Transverse colon (tissue), 4 donors: Measurements from ENCODE around the gene ARHGEF10L. TPM values are rescaled to one million over a fixed set of nuclear protein-coding genes. Genes with fewer than 3 reads are reported as not detected.
A peak's percentile ranks its signal among the peaks of the same experiment; 100 is the strongest.

Experiments
- DNase-seq: peaks from one replicate; pipeline ENCODE4 v3.0.0-alpha.2; 2019
- H3K27ac ChIP-seq, 4 donors: fragments of 200-600 bp; sonication (generic); 2 replicates each; pipeline ENCODE4 v1.5.1; 2016 to 2018; ENCODE audit warnings: inconsistent platforms in 4 of 4
- H3K27me3 ChIP-seq: fragments of 200-600 bp; sonication (generic); 2 replicates; pipeline ENCODE4 v1.5.1; 2017; ENCODE audit warnings: inconsistent platforms
- H3K36me3 ChIP-seq, 4 donors: fragments of 200-600 bp; sonication (generic); 2 replicates each; pipeline ENCODE4 v1.5.1; 2017 to 2019; ENCODE audit warnings: inconsistent platforms in 4 of 4
- H3K4me1 ChIP-seq, 4 donors: fragments of 200-600 bp; sonication (generic); 2 replicates each; pipeline ENCODE4 v1.5.1; 2017 to 2020; ENCODE audit warnings: inconsistent platforms in 4 of 4
- H3K4me3 ChIP-seq, 4 donors: fragments of 200-600 bp; sonication (generic); 1 replicate in 1 of 4; 2 replicates in 3 of 4; pipeline versions ENCODE4 v1.5.1 to v1.6.1; 2017 to 2019; ENCODE audit warnings: inconsistent platforms in 4 of 4
- H3K9me3 ChIP-seq, 2 donors: fragments of 200-600 bp; sonication (generic); 2 replicates each; pipeline ENCODE4 v1.5.1; 2017 to 2019; ENCODE audit warnings: inconsistent platforms in 2 of 2
- EP300 ChIP-seq: sonication (generic); formaldehyde crosslinking; IDR thresholded peaks from one replicate; pipeline ENCODE4 v1.6.1; 2017; ENCODE audit warnings: antibody characterized with exemption, low read depth
- POLR2A ChIP-seq: fragments of 450-650 bp; IDR thresholded peaks from one replicate; pipeline ENCODE4 v1.6.1; 2016; ENCODE audit warnings: antibody characterized with exemption, mild to moderate bottlenecking, moderate library complexity
- POLR2AphosphoS5 ChIP-seq, 3 donors: sonication (generic); formaldehyde crosslinking; IDR thresholded peaks; one replicate each; pipeline ENCODE4 v1.6.1; 2016; ENCODE audit warnings: antibody characterized with exemption in 3 of 3
- WGBS, 2 donors: methylation state at CpG; one replicate each; pipeline ENCODE4 v1.1.5; 2018; ENCODE audit warnings: low coverage in 1 of 2; 5-methylcytosine and 5-hydroxymethylcytosine counted together
- in situ Hi-C, 4 donors: fragments of 200-750 bp; cut with MboI; loops; one replicate each; pipeline versions ENCODE4 v1.15.0 to v1.15.1; 2017; ENCODE audit warnings: low sequenced_read_pairs in 3 of 4, low pct_ligation_motif_present in 1 of 4, low pct_unique_long_range_greater_than_20kb in 1 of 4
- intact Hi-C: fragments of 100-400 bp; cut with DNase I; formaldehyde crosslinking; loops from one replicate; pipeline ENCODE4 v1.15.1; 2023; ENCODE audit warnings: low total_unique reads
- total RNA-seq, 4 donors: library from RNA; depleted of rRNA; stranded (reverse); fragments of >200 nt; gene quantifications; one replicate each; pipeline ENCODE4 v1.1.0, GENCODE V29; 2016
- TF ChIP-seq, protein P1 (sequence below), 5 experiments: fragments of 200-600 bp in 3 of 5; fragments of 450-650 bp in 2 of 5; sonication (generic) in 3 of 5; IDR thresholded peaks; 1 replicate in 2 of 5; 2 replicates in 3 of 5; pipeline ENCODE4 v1.5.1; 2016 to 2017; ENCODE audit warnings: antibody characterized with exemption in 5 of 5, inconsistent platforms in 3 of 5, mild to moderate bottlenecking in 2 of 5, moderate library complexity in 1 of 5

The ARHGEF10L gene
- total RNA-seq, 4 donors from 2014 or later = 115 to 326 (median 199) TPM

DNA sequence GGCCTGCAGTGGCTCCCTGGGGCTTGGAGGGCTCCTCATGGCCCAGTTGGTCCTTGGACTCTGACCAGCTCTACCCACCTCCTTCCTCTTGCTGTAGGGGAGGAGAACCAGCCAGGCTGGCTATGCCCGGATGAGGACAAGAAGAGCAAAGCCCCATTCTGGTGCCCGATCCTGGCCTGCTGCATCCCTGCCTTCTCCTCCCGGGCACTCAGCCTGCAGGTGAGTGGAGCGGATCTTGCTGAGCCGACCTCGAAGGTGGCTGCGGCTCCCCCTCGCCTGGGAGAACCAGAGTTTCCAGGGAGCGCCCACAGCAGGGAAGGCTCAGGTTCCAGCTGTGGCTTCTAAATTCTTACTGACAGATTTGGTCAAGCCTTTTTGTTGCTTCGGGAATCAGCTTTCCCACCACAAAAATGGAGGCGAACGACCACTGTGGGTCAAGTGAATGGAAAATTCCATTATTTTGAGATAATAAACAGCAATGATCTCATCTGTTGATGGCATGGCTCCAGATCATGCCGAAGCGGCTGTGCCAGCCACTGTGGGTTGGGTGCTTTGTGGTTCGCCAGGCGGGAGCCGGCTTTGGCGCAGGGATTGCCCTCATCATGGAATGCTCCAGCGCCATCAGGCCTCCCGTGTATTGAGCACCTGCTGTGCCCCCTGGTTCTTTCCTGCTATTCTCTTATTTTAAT, 109.1 kb downstream of the ARHGEF10L start:
- H3K4me1 ChIP-seq = no peaks in the 10 kb centered on the region
- intact Hi-C loops = no loop called here
- H3K27ac ChIP-seq = peak overlapping the region in 1 of 4 donors; percentile 12
- H3K9me3 ChIP-seq = no peaks in the 10 kb centered on the region
- in situ Hi-C loops = no loop called here
- WGBS, 2 donors = 80 to 82% methylated on average over 2 to 20 of the region's 20 CpGs
- TF ChIP-seq POLR2A (no peak), EP300 (no peak), POLR2AphosphoS5 (IDR thresholded peaks at IDR 0.05) (no peak)
- TF ChIP-seq, protein P1, sequence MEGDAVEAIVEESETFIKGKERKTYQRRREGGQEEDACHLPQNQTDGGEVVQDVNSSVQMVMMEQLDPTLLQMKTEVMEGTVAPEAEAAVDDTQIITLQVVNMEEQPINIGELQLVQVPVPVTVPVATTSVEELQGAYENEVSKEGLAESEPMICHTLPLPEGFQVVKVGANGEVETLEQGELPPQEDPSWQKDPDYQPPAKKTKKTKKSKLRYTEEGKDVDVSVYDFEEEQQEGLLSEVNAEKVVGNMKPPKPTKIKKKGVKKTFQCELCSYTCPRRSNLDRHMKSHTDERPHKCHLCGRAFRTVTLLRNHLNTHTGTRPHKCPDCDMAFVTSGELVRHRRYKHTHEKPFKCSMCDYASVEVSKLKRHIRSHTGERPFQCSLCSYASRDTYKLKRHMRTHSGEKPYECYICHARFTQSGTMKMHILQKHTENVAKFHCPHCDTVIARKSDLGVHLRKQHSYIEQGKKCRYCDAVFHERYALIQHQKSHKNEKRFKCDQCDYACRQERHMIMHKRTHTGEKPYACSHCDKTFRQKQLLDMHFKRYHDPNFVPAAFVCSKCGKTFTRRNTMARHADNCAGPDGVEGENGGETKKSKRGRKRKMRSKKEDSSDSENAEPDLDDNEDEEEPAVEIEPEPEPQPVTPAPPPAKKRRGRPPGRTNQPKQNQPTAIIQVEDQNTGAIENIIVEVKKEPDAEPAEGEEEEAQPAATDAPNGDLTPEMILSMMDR (IDR thresholded peaks at IDR 0.05) = no peak
- DNase-seq = no peak
- peaks cover 0 to 33% (median 6%) of the 10 kb centered on the region in 4 donors for H3K36me3 ChIP-seq
- H3K4me3 ChIP-seq = no peak overlapping the region
- no peaks in the 10 kb centered on the region for H3K27me3 ChIP-seq

DNA sequence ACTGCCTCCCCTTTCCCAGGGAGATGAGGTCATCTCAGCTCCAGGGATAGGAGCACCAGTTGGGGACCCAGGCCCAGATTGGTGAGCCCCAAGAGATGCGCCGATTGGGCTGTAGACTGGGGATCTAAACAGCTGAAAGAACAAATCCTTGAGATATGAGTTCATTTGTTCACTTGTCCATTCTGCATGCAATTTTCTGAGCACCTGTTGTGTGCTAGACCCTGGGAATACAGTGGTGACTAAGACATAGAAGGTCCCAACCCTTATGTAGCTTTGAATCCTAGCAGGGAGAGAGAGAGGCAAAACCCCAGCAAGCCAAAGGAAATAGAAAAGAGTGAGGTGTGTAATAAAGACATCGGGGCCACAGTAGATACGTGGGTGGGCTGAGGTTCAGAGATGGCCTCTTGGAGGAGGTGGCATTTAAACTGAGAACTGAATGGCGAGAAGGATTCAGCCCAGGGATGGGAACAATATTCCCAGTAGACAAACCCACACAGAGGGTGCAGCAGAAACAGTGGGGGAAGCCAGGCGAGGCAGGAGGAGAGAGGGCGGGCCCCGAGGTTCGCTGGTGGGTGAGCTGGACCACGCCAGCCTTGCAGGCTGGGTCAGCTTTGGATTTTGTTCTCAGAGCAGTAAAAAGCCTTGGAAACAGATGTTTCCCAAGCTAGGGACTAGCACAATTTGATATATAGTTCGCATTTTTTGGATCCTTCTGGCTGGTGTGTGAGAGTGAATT, 110.0 kb downstream of the ARHGEF10L start:
- DNase-seq = no peak
- H3K9me3 ChIP-seq = no peaks in the 10 kb centered on the region
- intact Hi-C loops = loop anchor here (10.0 kb wide), 1 partner anchor 585 kb away; no protein-coding TSS in a partner anchor
- H3K27ac ChIP-seq = no peak overlapping the region
- TF ChIP-seq EP300 = no peak
- TF ChIP-seq, protein P1 (IDR thresholded peaks at IDR 0.05) = no peak
- TF ChIP-seq POLR2AphosphoS5 (IDR thresholded peaks at IDR 0.05) = no peak
- TF ChIP-seq POLR2A = no peak
- WGBS, 2 donors = 89 to 98% methylated on average over 4 to 11 of the region's 11 CpGs
- no peaks in the 10 kb centered on the region for H3K27me3 ChIP-seq
- no peak overlapping the region for H3K4me3 ChIP-seq
- H3K36me3 ChIP-seq = peaks cover 0 to 36% (median 6%) of the 10 kb centered on the region in 4 donors
- in situ Hi-C loops = no loop called here
- no peaks in the 10 kb centered on the region for H3K4me1 ChIP-seq

DNA sequence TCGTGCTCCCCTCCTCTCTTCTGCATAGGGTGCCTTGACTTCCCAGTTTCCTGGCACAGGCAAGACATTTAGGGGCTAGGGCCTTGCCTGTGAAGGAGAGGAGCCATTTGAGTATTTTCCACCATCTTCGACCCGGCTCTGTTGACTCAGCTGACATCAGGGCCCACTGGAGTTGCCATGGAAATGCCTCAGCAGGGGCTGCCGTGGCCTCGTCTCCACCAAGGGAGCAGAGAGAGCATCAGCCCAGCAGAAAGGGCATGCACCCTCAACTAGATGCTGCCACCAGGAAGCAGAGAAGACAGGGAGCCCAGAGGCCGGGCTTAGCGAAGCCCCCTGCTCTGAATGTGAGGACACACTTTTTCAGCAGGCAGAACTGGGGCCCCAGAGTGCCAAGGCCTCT, 113.8 kb downstream of the ARHGEF10L start:
- H3K9me3 ChIP-seq = no peaks in the 10 kb centered on the region
- no peaks in the 10 kb centered on the region for H3K4me1 ChIP-seq
- no peak overlapping the region for H3K4me3 ChIP-seq
- H3K36me3 ChIP-seq = peaks cover 0 to 36% (median 10%) of the 10 kb centered on the region in 4 donors
- no peak overlapping the region for H3K27ac ChIP-seq
- WGBS, 2 donors = 78% methylated on average over 7 of the region's 7 CpGs; no CpG with 5 or more reads in 1 of the 2 donors
- intact Hi-C loops (loop anchor here (10.0 kb wide), 1 partner anchor 582 kb away; no protein-coding TSS in a partner anchor), in situ Hi-C loops (no loop called here)
- no peak for DNase-seq
- no peak for TF ChIP-seq POLR2A
- TF ChIP-seq EP300 = no peak
- TF ChIP-seq, protein P1 (IDR thresholded peaks at IDR 0.05) = no peak
- TF ChIP-seq POLR2AphosphoS5 (IDR thresholded peaks at IDR 0.05) = no peak
- no peaks in the 10 kb centered on the region for H3K27me3 ChIP-seq

DNA sequence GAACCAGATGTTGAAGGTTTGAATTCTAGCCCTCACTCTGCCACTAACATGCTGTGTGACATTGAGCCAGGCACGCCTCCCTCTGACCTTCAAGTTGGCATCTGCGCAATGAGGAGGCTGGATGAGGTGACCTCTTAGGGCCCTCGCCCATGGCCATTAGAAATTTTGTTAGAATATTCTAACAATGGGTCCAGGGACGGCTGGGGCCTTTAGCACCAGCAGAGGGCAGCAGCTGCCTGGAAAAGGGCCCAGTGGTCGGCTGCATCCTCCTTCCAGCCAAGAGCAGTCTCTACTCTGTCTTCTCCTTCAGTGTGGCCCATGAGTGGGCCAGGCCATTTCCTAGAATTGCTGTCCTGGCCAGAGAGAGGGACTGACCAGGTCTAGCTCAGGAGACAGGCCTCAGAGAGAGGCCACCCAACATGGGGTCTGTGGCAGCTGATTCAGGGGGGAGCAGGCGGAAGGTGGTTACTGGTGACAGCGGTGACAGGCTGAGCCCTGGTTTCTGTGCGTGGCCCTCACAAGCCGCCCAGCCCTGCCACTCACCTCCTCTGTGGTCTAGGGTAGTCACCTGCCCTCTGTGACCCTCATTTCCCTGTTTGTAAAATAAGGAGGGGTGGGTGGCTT, 114.3 kb downstream of the ARHGEF10L start:
- Histone ChIP-seq H3K27me3 (no peaks in the 10 kb centered on the region), H3K4me3 (no peak overlapping the region), H3K27ac (no peak overlapping the region), H3K4me1 (no peaks in the 10 kb centered on the region), H3K36me3 (peaks cover 0 to 31% (median 8%) of the 10 kb centered on the region in 4 donors), H3K9me3 (no peaks in the 10 kb centered on the region)
- TF ChIP-seq POLR2AphosphoS5 (IDR thresholded peaks at IDR 0.05) (no peak), EP300 (no peak), POLR2A (no peak)
- TF ChIP-seq, protein P1 (IDR thresholded peaks at IDR 0.05) = peak; percentile 31 to 47 (median 37)
- WGBS, 2 donors = 76% methylated on average over 8 of the region's 9 CpGs; no CpG with 5 or more reads in 1 of the 2 donors
- no peak for DNase-seq
- in situ Hi-C loops (no loop called here), intact Hi-C loops (loop anchor here (10.0 kb wide), 1 partner anchor 581 kb away; no protein-coding TSS in a partner anchor)
